Measurements from ENCODE around the gene FSIP1. TPM values are rescaled to one million over a fixed set of nuclear protein-coding genes. Genes with fewer than 3 reads are reported as not detected.

Gene FSIP1
- total RNA-seq, 1 donor: 3.6 TPM

GRCh38 chr15:39704689-39705088 lies 78.0 kb downstream of the FSIP1 start:
- Histone ChIP-seq H2AFZ (ENCODE audit: low read length) (peak overlapping the region; percentile 45), H3K4me2 (ENCODE audit: insufficient read depth, low read length) (peak overlapping the region; percentile 2), H3K9me3 (ENCODE audit: low read depth, low read length) (no peaks in the 10 kb centered on the region), H4K20me1 (ENCODE audit: insufficient read depth, low read length) (no peaks in the 10 kb centered on the region), H3K4me3 (ENCODE audit: insufficient read depth, low read length) (no peak overlapping the region), H3K79me2 (ENCODE audit: insufficient read depth, low read length) (no peaks in the 10 kb centered on the region), H3K27me3 (ENCODE audit: insufficient read depth, low read length) (no peaks in the 10 kb centered on the region), H3K4me1 (ENCODE audit: insufficient read depth, low read length) (peaks cover 16% of the 10 kb centered on the region), H3K27ac (ENCODE audit: low read depth, low read length) (peak overlapping the region; percentile 75), H3K36me3 (ENCODE audit: insufficient read depth, low read length) (no peaks in the 10 kb centered on the region)
- TF ChIP-seq CTCF (IDR thresholded peaks at IDR 0.05; ENCODE audit: extremely low read depth, low read depth, low read length): no peak
- peak; percentile 60 for DNase-seq (ENCODE audit: insufficient read length, low spot score, missing footprints)

- H3K27me3 ChIP-seq (ENCODE audit: insufficient read depth, low read length): no peaks in the 10 kb centered on the region
- H2AFZ ChIP-seq (ENCODE audit: low read length): no peak overlapping the region
- peak overlapping the region; percentile 75 for H3K27ac ChIP-seq (ENCODE audit: low read depth, low read length)
- no peaks in the 10 kb centered on the region for H3K36me3 ChIP-seq (ENCODE audit: insufficient read depth, low read length)
- DNase-seq (ENCODE audit: insufficient read length, low spot score, missing footprints): peak; percentile 62
- H3K4me1 ChIP-seq (ENCODE audit: insufficient read depth, low read length): peaks cover 18% of the 10 kb centered on the region
- no peaks in the 10 kb centered on the region for H3K79me2 ChIP-seq (ENCODE audit: insufficient read depth, low read length)
- H3K9me3 ChIP-seq (ENCODE audit: low read depth, low read length): no peaks in the 10 kb centered on the region
- H3K4me3 ChIP-seq (ENCODE audit: insufficient read depth, low read length): no peak overlapping the region
- H3K4me2 ChIP-seq (ENCODE audit: insufficient read depth, low read length): peak overlapping the region; percentile 2
- no peak for TF ChIP-seq CTCF (IDR thresholded peaks at IDR 0.05; ENCODE audit: extremely low read depth, low read depth, low read length)
- no peaks in the 10 kb centered on the region for H4K20me1 ChIP-seq (ENCODE audit: insufficient read depth, low read length)
These were observed 78.4 kb downstream of the FSIP1 start for GRCh38 chr15:39704235-39704634.

GRCh38 chr15:39701988-39702387 lies 80.7 kb downstream of the FSIP1 start:
- Histone ChIP-seq H3K4me2 (ENCODE audit: insufficient read depth, low read length) (no peak overlapping the region), H3K27me3 (ENCODE audit: insufficient read depth, low read length) (no peaks in the 10 kb centered on the region), H3K4me3 (ENCODE audit: insufficient read depth, low read length) (no peak overlapping the region), H3K4me1 (ENCODE audit: insufficient read depth, low read length) (peaks cover 18% of the 10 kb centered on the region), H3K36me3 (ENCODE audit: insufficient read depth, low read length) (no peaks in the 10 kb centered on the region), H3K79me2 (ENCODE audit: insufficient read depth, low read length) (no peaks in the 10 kb centered on the region), H4K20me1 (ENCODE audit: insufficient read depth, low read length) (no peaks in the 10 kb centered on the region), H2AFZ (ENCODE audit: low read length) (no peak overlapping the region), H3K9me3 (ENCODE audit: low read depth, low read length) (no peaks in the 10 kb centered on the region), H3K27ac (ENCODE audit: low read depth, low read length) (no peak overlapping the region)
- no peak for DNase-seq (ENCODE audit: insufficient read length, low spot score, missing footprints)
- no peak for TF ChIP-seq CTCF (IDR thresholded peaks at IDR 0.05; ENCODE audit: extremely low read depth, low read depth, low read length)

- no peaks in the 10 kb centered on the region for H3K27me3 ChIP-seq (ENCODE audit: insufficient read depth, low read length)
- no peak overlapping the region for H3K4me2 ChIP-seq (ENCODE audit: insufficient read depth, low read length)
- H3K36me3 ChIP-seq (ENCODE audit: insufficient read depth, low read length): no peaks in the 10 kb centered on the region
- no peaks in the 10 kb centered on the region for H3K9me3 ChIP-seq (ENCODE audit: low read depth, low read length)
- no peak for TF ChIP-seq CTCF (IDR thresholded peaks at IDR 0.05; ENCODE audit: extremely low read depth, low read depth, low read length)
- DNase-seq (ENCODE audit: insufficient read length, low spot score, missing footprints): no peak
- no peak overlapping the region for H3K4me3 ChIP-seq (ENCODE audit: insufficient read depth, low read length)
- H2AFZ ChIP-seq (ENCODE audit: low read length): no peak overlapping the region
- no peaks in the 10 kb centered on the region for H4K20me1 ChIP-seq (ENCODE audit: insufficient read depth, low read length)
- no peak overlapping the region for H3K27ac ChIP-seq (ENCODE audit: low read depth, low read length)
- H3K79me2 ChIP-seq (ENCODE audit: insufficient read depth, low read length): no peaks in the 10 kb centered on the region
- peaks cover 17% of the 10 kb centered on the region for H3K4me1 ChIP-seq (ENCODE audit: insufficient read depth, low read length)
These were observed 82.3 kb downstream of the FSIP1 start for GRCh38 chr15:39700375-39700700.

Data from osteoblast (primary cell).